ENCODE results near the gene DIDO1. TPM values are rescaled to one million over a fixed set of nuclear protein-coding genes. Genes with fewer than 3 reads are reported as not detected.

Gene DIDO1
- total RNA-seq, 2 experiments from 2014 or later: 51.9 to 54.3 TPM

GRCh38 chr20:62927128-62927705 is 912 bp upstream of the DIDO1 start:
- ATAC-seq (ENCODE audit: poor library complexity) (no peak), DNase-seq (no peak)
- H3K4me1 Mint-ChIP-seq (ENCODE audit: low read depth): peaks cover 83% of the 10 kb centered on the region
- Histone ChIP-seq H3K27ac (ENCODE audit: low read depth in 1 of 2, low read length in 2 of 2) (peak overlapping the region; percentile 59 to 86), H3K4me1 (ENCODE audit: insufficient read depth, low read length) (peaks cover 66% of the 10 kb centered on the region), H3K9me3 (ENCODE audit: control insufficient read depth in 1 of 2, insufficient read depth in 1 of 2, low read length in 2 of 2) (no peaks in the 10 kb centered on the region), H3K27me3 (ENCODE audit: control insufficient read depth in 1 of 2, insufficient read depth in 2 of 2, low read length in 2 of 2) (no peaks in the 10 kb centered on the region), H3K36me3 (ENCODE audit: insufficient read depth, low read length) (no peaks in the 10 kb centered on the region), H3K4me3 (ENCODE audit: low read length) (peak overlapping the region; percentile 99)
- no peaks in the 10 kb centered on the region for H3K27me3 Mint-ChIP-seq
- CTCF ChIA-PET: interaction anchor here (2.0 to 4.2 kb wide), 2 partner anchors 20 to 27 kb away, joined by 11 to 17 read pairs; no protein-coding TSS in a partner anchor
- peak overlapping the region; percentile 98 for H3K4me3 Mint-ChIP-seq
- no peak for TF ChIP-seq CTCF (IDR thresholded peaks at IDR 0.05)
- POLR2A ChIA-PET: interaction anchor here (1.6 to 4.2 kb wide), 6 partner anchors 10 to 131 kb away, joined by 4 to 69 read pairs (median 10); partner anchors contain the start of genes GID8, MRGBP and TCFL5
- H3K36me3 Mint-ChIP-seq (ENCODE audit: low read depth): peaks cover 21% of the 10 kb centered on the region
- intact Hi-C loops (cut with DNase I, micrococcal nuclease): loop anchor here in 1 of 2 experiments (5.0 kb wide), 1 partner anchor 120 kb away; no protein-coding TSS in a partner anchor
- no peaks in the 10 kb centered on the region for H3K9me3 Mint-ChIP-seq
- H3K27ac Mint-ChIP-seq: peak overlapping the region; percentile 84

- no peaks in the 10 kb centered on the region for H3K36me3 ChIP-seq (ENCODE audit: insufficient read depth, low read length)
- H3K27me3 Mint-ChIP-seq: no peaks in the 10 kb centered on the region
- intact Hi-C loops (cut with DNase I, micrococcal nuclease): loop anchor here in 1 of 2 experiments (1.0 to 5.0 kb wide), 3 partner anchors 12 to 118 kb away; no protein-coding TSS in a partner anchor
- peak; percentile 5 for ATAC-seq (ENCODE audit: poor library complexity)
- H3K4me1 Mint-ChIP-seq (ENCODE audit: low read depth): peaks cover 86% of the 10 kb centered on the region
- H3K27me3 ChIP-seq (ENCODE audit: control insufficient read depth in 1 of 2, insufficient read depth in 2 of 2, low read length in 2 of 2): no peaks in the 10 kb centered on the region
- peaks cover 18% of the 10 kb centered on the region for H3K36me3 Mint-ChIP-seq (ENCODE audit: low read depth)
- CTCF ChIA-PET: interaction anchor here (1.2 to 4.2 kb wide), 4 partner anchors 9 to 25 kb away, joined by 5 to 17 read pairs (median 6); no protein-coding TSS in a partner anchor
- DNase-seq: peak in 13 of 14 experiments; percentile 23 to 83 (median 41)
- H3K9me3 ChIP-seq (ENCODE audit: control insufficient read depth in 1 of 2, insufficient read depth in 1 of 2, low read length in 2 of 2): no peaks in the 10 kb centered on the region
- H3K27ac Mint-ChIP-seq: peak overlapping the region; percentile 89
- peak overlapping the region; percentile 86 to 89 for H3K27ac ChIP-seq (ENCODE audit: low read depth in 1 of 2, low read length in 2 of 2)
- peak overlapping the region; percentile 99 for H3K4me3 ChIP-seq (ENCODE audit: low read length)
- H3K4me3 Mint-ChIP-seq: peak overlapping the region; percentile 90
- peaks cover 76% of the 10 kb centered on the region for H3K4me1 ChIP-seq (ENCODE audit: insufficient read depth, low read length)
- POLR2A ChIA-PET: interaction anchor here (0.8 to 4.2 kb wide), 9 partner anchors 8 to 131 kb away, joined by 3 to 69 read pairs (median 4); partner anchors contain the start of genes GID8 and TCFL5
- H3K9me3 Mint-ChIP-seq: no peaks in the 10 kb centered on the region
- TF ChIP-seq CTCF (IDR thresholded peaks at IDR 0.05): no peak
Observed at GRCh38 chr20:62925420-62926228, 681 bp downstream of the DIDO1 start.

- DNase-seq (no peak), ATAC-seq (ENCODE audit: poor library complexity) (no peak)
- POLR2A ChIA-PET: interaction anchor here (1.1 to 4.2 kb wide), 4 partner anchors 7 to 29 kb away, joined by 3 to 28 read pairs (median 8); no protein-coding TSS in a partner anchor
- H3K36me3 Mint-ChIP-seq (ENCODE audit: low read depth): peaks cover 18% of the 10 kb centered on the region
- peak overlapping the region; percentile 86 to 89 for H3K27ac ChIP-seq (ENCODE audit: low read depth in 1 of 2, low read length in 2 of 2)
- intact Hi-C loops (cut with DNase I, micrococcal nuclease): loop anchor here in 1 of 2 experiments (2.0 to 5.0 kb wide), 2 partner anchors 24 to 118 kb away; no protein-coding TSS in a partner anchor
- H3K27me3 Mint-ChIP-seq: no peaks in the 10 kb centered on the region
- H3K4me1 Mint-ChIP-seq (ENCODE audit: low read depth): peaks cover 86% of the 10 kb centered on the region
- TF ChIP-seq CTCF (IDR thresholded peaks at IDR 0.05): no peak
- CTCF ChIA-PET: interaction anchor here (1.2 to 4.2 kb wide), 4 partner anchors 9 to 24 kb away, joined by 5 to 17 read pairs (median 6); no protein-coding TSS in a partner anchor
- H3K4me1 ChIP-seq (ENCODE audit: insufficient read depth, low read length): peaks cover 78% of the 10 kb centered on the region
- no peaks in the 10 kb centered on the region for H3K9me3 Mint-ChIP-seq
- H3K4me3 ChIP-seq (ENCODE audit: low read length): peak overlapping the region; percentile 99
- no peaks in the 10 kb centered on the region for H3K9me3 ChIP-seq (ENCODE audit: control insufficient read depth in 1 of 2, insufficient read depth in 1 of 2, low read length in 2 of 2)
- H3K36me3 ChIP-seq (ENCODE audit: insufficient read depth, low read length): no peaks in the 10 kb centered on the region
- H3K4me3 Mint-ChIP-seq: peak overlapping the region; percentile 90
- H3K27ac Mint-ChIP-seq: peak overlapping the region; percentile 89
- no peaks in the 10 kb centered on the region for H3K27me3 ChIP-seq (ENCODE audit: control insufficient read depth in 1 of 2, insufficient read depth in 2 of 2, low read length in 2 of 2)
Observed at GRCh38 chr20:62925076-62925419, 1.3 kb downstream of the DIDO1 start.
